Liver (tissue), 9 donors: ENCODE results near the gene RBM20. TPM values are rescaled to one million over a fixed set of nuclear protein-coding genes. Genes with fewer than 3 reads are reported as not detected.

Experiments used
- DNase-seq: peaks from one replicate; pipeline ENCODE4 v3.0.0-alpha.2; 2017; ENCODE audit warnings: low spot score
- H3K27ac ChIP-seq, 2 donors: one replicate each; pipeline ENCODE4 v1.7.0; 2013; ENCODE audit warnings: inconsistent platforms in 2 of 2, low read length in 2 of 2, control low read depth in 1 of 2, low read depth in 1 of 2, mild to moderate bottlenecking in 1 of 2
- H3K27me3 ChIP-seq, 4 donors: one replicate each; pipeline versions ENCODE4 v1.6.1 to v1.7.0; 2013; ENCODE audit warnings: low read length in 3 of 4, inconsistent platforms in 1 of 4, mild to moderate bottlenecking in 1 of 4, moderate library complexity in 1 of 4; ENCODE audit not compliant: control insufficient read depth in 4 of 4, insufficient read depth in 4 of 4
- H3K36me3 ChIP-seq, 4 donors: one replicate each; pipeline versions ENCODE4 v1.6.1 to v1.7.0; 2013; ENCODE audit warnings: low read length in 3 of 4, mild to moderate bottlenecking in 3 of 4, low read depth in 1 of 4, moderate library complexity in 1 of 4; ENCODE audit not compliant: control insufficient read depth in 4 of 4, insufficient read depth in 3 of 4
- H3K4me1 ChIP-seq, 4 donors: one replicate each; pipeline versions ENCODE4 v1.6.1 to v1.7.0; 2013; ENCODE audit warnings: low read length in 3 of 4, mild to moderate bottlenecking in 3 of 4, moderate library complexity in 1 of 4; ENCODE audit not compliant: control insufficient read depth in 4 of 4, insufficient read depth in 4 of 4
- H3K4me3 ChIP-seq, 3 donors: one replicate each; pipeline versions ENCODE4 v1.6.1 to v1.7.0; 2013; ENCODE audit warnings: low read length in 3 of 3, control low read depth in 1 of 3, low read depth in 1 of 3, mild to moderate bottlenecking in 1 of 3
- H3K9ac ChIP-seq, 2 donors: one replicate each; pipeline ENCODE4 v1.7.0; 2013; ENCODE audit warnings: low read length in 2 of 2, mild to moderate bottlenecking in 2 of 2, moderate library complexity in 2 of 2, control low read depth in 1 of 2, low read depth in 1 of 2
- H3K9me3 ChIP-seq, 4 donors: one replicate each; pipeline versions ENCODE4 v1.6.1 to v1.7.0; 2013; ENCODE audit warnings: low read length in 3 of 4; ENCODE audit not compliant: control insufficient read depth in 4 of 4
- EGR1 ChIP-seq, 2 donors: IDR thresholded peaks; 2 replicates each; pipeline ENCODE4 v1.6.1; 2016 to 2018; ENCODE audit warnings: antibody characterized with exemption in 2 of 2, low read depth in 2 of 2
- FOXA1 ChIP-seq: IDR thresholded peaks from 2 replicates; pipeline ENCODE4 v1.6.1; 2016; ENCODE audit warnings: antibody characterized with exemption
- FOXA2 ChIP-seq: IDR thresholded peaks from 2 replicates; pipeline ENCODE4 v1.6.1; 2016; ENCODE audit warnings: antibody characterized with exemption
- GABPA ChIP-seq, 2 donors: IDR thresholded peaks in 1 of 2; conservative IDR thresholded peaks in 1 of 2; 2 replicates each; pipeline ENCODE4 v1.6.1; 2016; ENCODE audit warnings: antibody characterized with exemption in 2 of 2, mild to moderate bottlenecking in 1 of 2, moderate library complexity in 1 of 2
- HNF4A ChIP-seq, 2 donors: conservative IDR thresholded peaks; 2 replicates each; pipeline ENCODE4 v1.6.1; 2016; ENCODE audit warnings: antibody characterized with exemption in 2 of 2, mild to moderate bottlenecking in 2 of 2
- HNF4G ChIP-seq: IDR thresholded peaks from 2 replicates; pipeline ENCODE4 v1.6.1; 2016; ENCODE audit warnings: antibody characterized with exemption
- JUND ChIP-seq, 2 donors: IDR thresholded peaks; 2 replicates each; pipeline ENCODE4 v1.6.1; 2016; ENCODE audit warnings: antibody characterized with exemption in 2 of 2
- NR2F2 ChIP-seq: IDR thresholded peaks from 2 replicates; pipeline ENCODE4 v1.6.1; 2016; ENCODE audit warnings: antibody characterized with exemption
- RAD21 ChIP-seq, 2 donors: IDR thresholded peaks; 2 replicates each; pipeline ENCODE4 v1.6.1; 2016; ENCODE audit warnings: antibody characterized with exemption in 2 of 2, mild to moderate bottlenecking in 2 of 2
- RXRA ChIP-seq, 2 donors: IDR thresholded peaks; 2 replicates each; pipeline ENCODE4 v1.6.1; 2017 to 2018; ENCODE audit warnings: antibody characterized with exemption in 2 of 2, mild to moderate bottlenecking in 1 of 2
- SP1 ChIP-seq: IDR thresholded peaks from 2 replicates; pipeline ENCODE4 v1.6.1; 2018; ENCODE audit warnings: antibody characterized with exemption, mild to moderate bottlenecking
- TAF1 ChIP-seq: conservative IDR thresholded peaks from 2 replicates; pipeline ENCODE4 v1.6.1; 2016; ENCODE audit warnings: antibody characterized with exemption, mild to moderate bottlenecking
- YY1 ChIP-seq: IDR thresholded peaks from 2 replicates; pipeline ENCODE4 v1.6.1; 2016; ENCODE audit warnings: antibody characterized with exemption, mild to moderate bottlenecking
- WGBS: extraction: QIAGEN DNeasy Blood & Tissue Kit; methylation state at CpG from one replicate; pipeline ENCODE4 v1.1.7; 2013; 5-methylcytosine and 5-hydroxymethylcytosine counted together
- polyA plus RNA-seq, 2 donors: library from polyadenylated mRNA; stranded (reverse) in 1 of 2; unstranded in 1 of 2; fragments of 200-250 nt in 1 of 2; fragments of >200 nt in 1 of 2; fragmentation: Nextera tagmentation in 1 of 2; extraction: Ambion mirVana in 1 of 2; gene quantifications; one replicate each; pipeline versions ENCODE4 v1.2.1 to v1.2.3, GENCODE V29; 2013 to 2015
- total RNA-seq, 2 donors: library from RNA; depleted of rRNA; stranded (reverse); fragments of >200 nt; gene quantifications; one replicate each; pipeline ENCODE4 v1.2.3, GENCODE V29; 2014
- TF ChIP-seq, protein P1 (sequence below): IDR thresholded peaks from 2 replicates; pipeline ENCODE4 v1.6.1; 2016; ENCODE audit warnings: antibody characterized with exemption
- TF ChIP-seq, protein P2 (sequence below): fragments of 150-350 bp; IDR thresholded peaks from 2 replicates; pipeline ENCODE4 v1.5.1; 2017; ENCODE audit warnings: improper control_type of control experiment, low read depth, low read length; ENCODE audit not compliant: missing input control
- TF ChIP-seq, protein P3 (sequence below): IDR thresholded peaks from 2 replicates; pipeline ENCODE4 v1.6.1; 2016; ENCODE audit warnings: antibody characterized with exemption
- TF ChIP-seq, protein P4 (sequence below): IDR thresholded peaks from 2 replicates; pipeline ENCODE4 v1.6.1; 2016; ENCODE audit warnings: antibody characterized with exemption, mild to moderate bottlenecking
- TF ChIP-seq, protein P5 (sequence below): IDR thresholded peaks from 2 replicates; pipeline ENCODE4 v1.6.1; 2016; ENCODE audit warnings: antibody characterized with exemption
- donor health status: healthy.
- donor health status: healthy.
- donor health status: healthy.
- donor health status: healthy.
- donor health status: healthy.

The RBM20 gene
- total and polyA plus RNA-seq, 4 donors = 0.03 to 0.08 (median 0.05) TPM; not detected in 1

DNA sequence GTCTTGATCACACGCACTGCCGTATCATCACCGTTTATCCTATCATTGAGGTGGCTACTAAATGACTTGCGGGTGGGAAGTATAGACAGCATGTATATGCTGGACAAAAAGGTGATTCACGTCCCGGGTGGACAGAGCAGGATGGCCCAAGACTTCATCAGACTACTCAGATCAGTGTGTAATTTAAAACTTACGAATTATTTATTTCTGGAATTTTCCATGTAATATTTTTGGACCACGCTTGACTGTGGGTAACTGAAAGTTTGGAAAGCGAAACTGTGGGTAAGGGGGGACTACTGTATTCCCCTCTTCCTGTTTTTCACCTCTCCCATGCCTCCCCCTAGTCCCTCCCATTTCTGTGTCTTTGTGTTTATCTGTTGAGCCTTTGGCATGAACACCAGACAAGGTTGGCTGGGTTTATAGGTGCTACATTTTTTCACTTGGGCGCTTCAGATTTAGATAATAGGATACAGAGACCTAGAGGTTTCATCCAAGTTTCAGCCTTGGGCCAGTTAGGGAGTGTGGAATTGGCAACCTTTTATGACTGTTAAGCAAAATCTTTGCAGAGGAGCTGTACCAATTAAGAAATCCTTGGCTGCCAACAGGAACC, 55.8 kb downstream of the RBM20 start:
- Histone ChIP-seq H3K27ac (no peak overlapping the region), H3K36me3 (no peaks in the 10 kb centered on the region), H3K9ac (no peak overlapping the region), H3K4me1 (no peaks in the 10 kb centered on the region), H3K9me3 (no peaks in the 10 kb centered on the region), H3K4me3 (no peak overlapping the region), H3K27me3 (no peaks in the 10 kb centered on the region)
- no peak for DNase-seq
- WGBS = 89% methylated on average over 10 of the region's 10 CpGs
- TF ChIP-seq HNF4G (no peak), HNF4A (conservative IDR thresholded peaks at IDR 0.05) (no peak), FOXA2 (no peak), GABPA (IDR thresholded peaks at IDR 0.05 in 1 of 2, conservative IDR thresholded peaks at IDR 0.05 in 1 of 2) (no peak), SP1 (no peak), RXRA (IDR thresholded peaks at IDR 0.05) (no peak), JUND (IDR thresholded peaks at IDR 0.05) (no peak), RAD21 (IDR thresholded peaks at IDR 0.05) (no peak), TAF1 (no peak), NR2F2 (no peak), EGR1 (IDR thresholded peaks at IDR 0.05; ENCODE audit: low read depth in 2 of 2) (no peak), FOXA1 (no peak), YY1 (no peak)
- TF ChIP-seq, protein P1, sequence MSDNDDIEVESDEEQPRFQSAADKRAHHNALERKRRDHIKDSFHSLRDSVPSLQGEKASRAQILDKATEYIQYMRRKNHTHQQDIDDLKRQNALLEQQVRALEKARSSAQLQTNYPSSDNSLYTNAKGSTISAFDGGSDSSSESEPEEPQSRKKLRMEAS = no peak
- TF ChIP-seq, protein P2, sequence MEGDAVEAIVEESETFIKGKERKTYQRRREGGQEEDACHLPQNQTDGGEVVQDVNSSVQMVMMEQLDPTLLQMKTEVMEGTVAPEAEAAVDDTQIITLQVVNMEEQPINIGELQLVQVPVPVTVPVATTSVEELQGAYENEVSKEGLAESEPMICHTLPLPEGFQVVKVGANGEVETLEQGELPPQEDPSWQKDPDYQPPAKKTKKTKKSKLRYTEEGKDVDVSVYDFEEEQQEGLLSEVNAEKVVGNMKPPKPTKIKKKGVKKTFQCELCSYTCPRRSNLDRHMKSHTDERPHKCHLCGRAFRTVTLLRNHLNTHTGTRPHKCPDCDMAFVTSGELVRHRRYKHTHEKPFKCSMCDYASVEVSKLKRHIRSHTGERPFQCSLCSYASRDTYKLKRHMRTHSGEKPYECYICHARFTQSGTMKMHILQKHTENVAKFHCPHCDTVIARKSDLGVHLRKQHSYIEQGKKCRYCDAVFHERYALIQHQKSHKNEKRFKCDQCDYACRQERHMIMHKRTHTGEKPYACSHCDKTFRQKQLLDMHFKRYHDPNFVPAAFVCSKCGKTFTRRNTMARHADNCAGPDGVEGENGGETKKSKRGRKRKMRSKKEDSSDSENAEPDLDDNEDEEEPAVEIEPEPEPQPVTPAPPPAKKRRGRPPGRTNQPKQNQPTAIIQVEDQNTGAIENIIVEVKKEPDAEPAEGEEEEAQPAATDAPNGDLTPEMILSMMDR = no peak
- TF ChIP-seq, protein P3, sequence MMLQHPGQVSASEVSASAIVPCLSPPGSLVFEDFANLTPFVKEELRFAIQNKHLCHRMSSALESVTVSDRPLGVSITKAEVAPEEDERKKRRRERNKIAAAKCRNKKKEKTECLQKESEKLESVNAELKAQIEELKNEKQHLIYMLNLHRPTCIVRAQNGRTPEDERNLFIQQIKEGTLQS = no peak
- TF ChIP-seq, protein P4, sequence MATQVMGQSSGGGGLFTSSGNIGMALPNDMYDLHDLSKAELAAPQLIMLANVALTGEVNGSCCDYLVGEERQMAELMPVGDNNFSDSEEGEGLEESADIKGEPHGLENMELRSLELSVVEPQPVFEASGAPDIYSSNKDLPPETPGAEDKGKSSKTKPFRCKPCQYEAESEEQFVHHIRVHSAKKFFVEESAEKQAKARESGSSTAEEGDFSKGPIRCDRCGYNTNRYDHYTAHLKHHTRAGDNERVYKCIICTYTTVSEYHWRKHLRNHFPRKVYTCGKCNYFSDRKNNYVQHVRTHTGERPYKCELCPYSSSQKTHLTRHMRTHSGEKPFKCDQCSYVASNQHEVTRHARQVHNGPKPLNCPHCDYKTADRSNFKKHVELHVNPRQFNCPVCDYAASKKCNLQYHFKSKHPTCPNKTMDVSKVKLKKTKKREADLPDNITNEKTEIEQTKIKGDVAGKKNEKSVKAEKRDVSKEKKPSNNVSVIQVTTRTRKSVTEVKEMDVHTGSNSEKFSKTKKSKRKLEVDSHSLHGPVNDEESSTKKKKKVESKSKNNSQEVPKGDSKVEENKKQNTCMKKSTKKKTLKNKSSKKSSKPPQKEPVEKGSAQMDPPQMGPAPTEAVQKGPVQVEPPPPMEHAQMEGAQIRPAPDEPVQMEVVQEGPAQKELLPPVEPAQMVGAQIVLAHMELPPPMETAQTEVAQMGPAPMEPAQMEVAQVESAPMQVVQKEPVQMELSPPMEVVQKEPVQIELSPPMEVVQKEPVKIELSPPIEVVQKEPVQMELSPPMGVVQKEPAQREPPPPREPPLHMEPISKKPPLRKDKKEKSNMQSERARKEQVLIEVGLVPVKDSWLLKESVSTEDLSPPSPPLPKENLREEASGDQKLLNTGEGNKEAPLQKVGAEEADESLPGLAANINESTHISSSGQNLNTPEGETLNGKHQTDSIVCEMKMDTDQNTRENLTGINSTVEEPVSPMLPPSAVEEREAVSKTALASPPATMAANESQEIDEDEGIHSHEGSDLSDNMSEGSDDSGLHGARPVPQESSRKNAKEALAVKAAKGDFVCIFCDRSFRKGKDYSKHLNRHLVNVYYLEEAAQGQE = no peak
- TF ChIP-seq, protein P5, sequence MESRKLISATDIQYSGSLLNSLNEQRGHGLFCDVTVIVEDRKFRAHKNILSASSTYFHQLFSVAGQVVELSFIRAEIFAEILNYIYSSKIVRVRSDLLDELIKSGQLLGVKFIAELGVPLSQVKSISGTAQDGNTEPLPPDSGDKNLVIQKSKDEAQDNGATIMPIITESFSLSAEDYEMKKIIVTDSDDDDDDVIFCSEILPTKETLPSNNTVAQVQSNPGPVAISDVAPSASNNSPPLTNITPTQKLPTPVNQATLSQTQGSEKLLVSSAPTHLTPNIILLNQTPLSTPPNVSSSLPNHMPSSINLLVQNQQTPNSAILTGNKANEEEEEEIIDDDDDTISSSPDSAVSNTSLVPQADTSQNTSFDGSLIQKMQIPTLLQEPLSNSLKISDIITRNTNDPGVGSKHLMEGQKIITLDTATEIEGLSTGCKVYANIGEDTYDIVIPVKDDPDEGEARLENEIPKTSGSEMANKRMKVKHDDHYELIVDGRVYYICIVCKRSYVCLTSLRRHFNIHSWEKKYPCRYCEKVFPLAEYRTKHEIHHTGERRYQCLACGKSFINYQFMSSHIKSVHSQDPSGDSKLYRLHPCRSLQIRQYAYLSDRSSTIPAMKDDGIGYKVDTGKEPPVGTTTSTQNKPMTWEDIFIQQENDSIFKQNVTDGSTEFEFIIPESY = no peak
